BLaER1 treated with 17β-estradiol and CSF1 and Interleukin-3, amounts not matched to agents 10 nM and 100 nM (cell line): ENCODE results near the gene PLXDC2.

Source experiments
- H3K27ac ChIP-seq, 11 experiments: shearing (Covaris generic); formaldehyde crosslinking; 2 replicates each; pipeline ENCODE4 v1.8.1; 2022
- H3K27me3 ChIP-seq, 11 experiments: shearing (Covaris generic); formaldehyde crosslinking; 2 replicates each; pipeline ENCODE4 v1.8.1; 2022
- H3K36me3 ChIP-seq, 11 experiments: shearing (Covaris generic); formaldehyde crosslinking; 2 replicates each; pipeline ENCODE4 v1.8.1; 2022
- H3K4me1 ChIP-seq, 10 experiments: shearing (Covaris generic); formaldehyde crosslinking; 2 replicates each; pipeline ENCODE4 v1.8.1; 2022
- H3K4me2 ChIP-seq, 11 experiments: shearing (Covaris generic); formaldehyde crosslinking; 2 replicates each; pipeline ENCODE4 v1.8.1; 2022
- H3K4me3 ChIP-seq, 10 experiments: shearing (Covaris generic); formaldehyde crosslinking; 2 replicates each; pipeline ENCODE4 v1.8.1; 2022
- H3K9ac ChIP-seq, 11 experiments: shearing (Covaris generic); formaldehyde crosslinking; 2 replicates each; pipeline ENCODE4 v1.8.1; 2022
- H3K9me3 ChIP-seq, 11 experiments: shearing (Covaris generic); formaldehyde crosslinking; replicated peaks in 1 of 11; 2 replicates each; pipeline ENCODE4 v1.8.1; 2022
- H4K20me1 ChIP-seq, 11 experiments: shearing (Covaris generic); formaldehyde crosslinking; 2 replicates each; pipeline ENCODE4 v1.8.1; 2022
- Cebpa-rat ChIP-seq, 11 experiments: shearing (Covaris generic); IDR thresholded peaks; 2 replicates each; pipeline ENCODE4 v1.8.1; 2022

The PLXDC2 gene

DNA sequence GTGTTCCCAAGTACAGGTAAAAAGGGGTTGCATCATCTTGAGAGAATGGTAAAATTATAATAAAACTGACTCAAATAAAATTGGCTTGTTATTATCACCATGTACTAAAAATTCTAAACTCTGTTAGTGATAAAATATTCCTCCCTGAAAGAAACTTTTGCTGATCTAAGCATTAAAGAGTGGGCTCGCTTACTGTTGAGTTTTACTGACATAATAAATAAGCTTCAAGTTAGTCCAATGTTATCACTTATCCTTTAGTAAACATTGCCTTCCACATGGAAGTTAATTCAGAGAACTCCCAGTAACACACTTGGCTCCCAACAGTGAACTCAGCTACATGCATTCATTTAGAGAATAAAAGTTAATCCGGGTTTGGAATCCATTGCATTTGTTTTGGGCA, 456.4 kb downstream of the PLXDC2 start:
- no peaks in the 10 kb centered on the region for H3K27me3 ChIP-seq
- no peaks in the 10 kb centered on the region for H3K9me3 ChIP-seq
- no peaks in the 10 kb centered on the region for H4K20me1 ChIP-seq
- no peak overlapping the region for H3K27ac ChIP-seq
- H3K36me3 ChIP-seq = peaks cover 0 to 13% (median 0%) of the 10 kb centered on the region in 11 experiments; a peak in 4 of 22 replicates
- TF ChIP-seq Cebpa-rat (IDR thresholded peaks at IDR 0.05) = no peak
- no peak overlapping the region for H3K4me3 ChIP-seq
- no peak overlapping the region for H3K9ac ChIP-seq
- no peaks in the 10 kb centered on the region for H3K4me1 ChIP-seq
- no peak overlapping the region for H3K4me2 ChIP-seq

GRCh38 chr10:20274571-20274970, 458.3 kb downstream of the PLXDC2 start:
- Histone ChIP-seq H3K36me3 (peaks cover 0 to 23% (median 1%) of the 10 kb centered on the region in 11 experiments; a peak in 11 of 22 replicates), H3K4me2 (no peak overlapping the region), H3K4me1 (no peaks in the 10 kb centered on the region), H3K27ac (no peak overlapping the region), H3K4me3 (no peak overlapping the region), H3K9me3 (no peaks in the 10 kb centered on the region), H4K20me1 (no peaks in the 10 kb centered on the region), H3K9ac (no peak overlapping the region), H3K27me3 (no peaks in the 10 kb centered on the region)
- no peak for TF ChIP-seq Cebpa-rat (IDR thresholded peaks at IDR 0.05)

- no peaks in the 10 kb centered on the region for H3K9me3 ChIP-seq
- peaks cover 0 to 39% (median 19%) of the 10 kb centered on the region in 11 experiments; a peak in 14 of 22 replicates for H3K36me3 ChIP-seq
- no peaks in the 10 kb centered on the region for H3K27me3 ChIP-seq
- no peak overlapping the region for H3K27ac ChIP-seq
- H3K9ac ChIP-seq = no peak overlapping the region
- H3K4me3 ChIP-seq = no peak overlapping the region
- H4K20me1 ChIP-seq = no peaks in the 10 kb centered on the region
- no peaks in the 10 kb centered on the region for H3K4me1 ChIP-seq
- no peak for TF ChIP-seq Cebpa-rat (IDR thresholded peaks at IDR 0.05)
- H3K4me2 ChIP-seq = no peak overlapping the region
These were observed 460.1 kb downstream of the PLXDC2 start for GRCh38 chr10:20276127-20276979.

GRCh38 chr10:20277820-20278219, 461.6 kb downstream of the PLXDC2 start:
- Histone ChIP-seq H3K36me3 (peaks cover 0 to 49% (median 21%) of the 10 kb centered on the region in 11 experiments; a peak in 14 of 22 replicates), H3K27ac (no peak overlapping the region), H3K9me3 (no peaks in the 10 kb centered on the region), H4K20me1 (no peaks in the 10 kb centered on the region), H3K27me3 (no peaks in the 10 kb centered on the region), H3K4me1 (no peaks in the 10 kb centered on the region), H3K9ac (no peak overlapping the region), H3K4me2 (no peak overlapping the region), H3K4me3 (no peak overlapping the region)
- TF ChIP-seq Cebpa-rat (IDR thresholded peaks at IDR 0.05) = no peak

DNA sequence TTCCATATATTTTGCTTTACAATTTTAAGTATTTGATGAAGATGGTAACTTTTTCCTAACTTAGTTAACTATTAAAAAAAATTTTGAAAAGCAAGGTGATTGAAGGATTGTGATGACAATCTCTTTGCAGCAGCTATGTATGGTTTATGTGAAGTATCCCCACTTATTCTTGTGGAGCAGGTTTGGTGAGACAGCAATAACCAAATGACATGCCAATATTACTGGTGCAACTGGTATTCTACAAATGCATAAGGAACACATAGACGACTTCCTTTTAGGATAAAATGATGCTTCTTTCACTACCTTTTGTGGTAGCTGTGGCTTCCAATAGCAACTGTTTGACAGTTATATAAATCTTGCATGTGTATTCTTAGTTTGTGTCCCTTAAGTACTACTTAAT, 465.3 kb downstream of the PLXDC2 start:
- H3K4me1 ChIP-seq = no peaks in the 10 kb centered on the region
- no peaks in the 10 kb centered on the region for H3K27me3 ChIP-seq
- H3K4me2 ChIP-seq = no peak overlapping the region
- no peak overlapping the region for H3K9ac ChIP-seq
- no peaks in the 10 kb centered on the region for H4K20me1 ChIP-seq
- H3K36me3 ChIP-seq = peaks cover 0 to 48% (median 21%) of the 10 kb centered on the region in 11 experiments; a peak in 14 of 22 replicates
- H3K9me3 ChIP-seq = no peaks in the 10 kb centered on the region
- TF ChIP-seq Cebpa-rat (IDR thresholded peaks at IDR 0.05) = no peak
- no peak overlapping the region for H3K4me3 ChIP-seq
- no peak overlapping the region for H3K27ac ChIP-seq

GRCh38 chr10:20287586-20287985, 471.4 kb downstream of the PLXDC2 start:
- no peaks in the 10 kb centered on the region; a peak in 2 of 22 replicates for H3K9me3 ChIP-seq
- no peak overlapping the region for H3K9ac ChIP-seq
- H3K4me1 ChIP-seq = no peaks in the 10 kb centered on the region
- TF ChIP-seq Cebpa-rat (IDR thresholded peaks at IDR 0.05) = no peak
- H3K27me3 ChIP-seq = no peaks in the 10 kb centered on the region
- peaks cover 0 to 15% (median 0%) of the 10 kb centered on the region in 11 experiments; a peak in 1 of 22 replicates for H3K36me3 ChIP-seq
- H3K4me2 ChIP-seq = no peak overlapping the region
- H3K4me3 ChIP-seq = no peak overlapping the region
- H3K27ac ChIP-seq = no peak overlapping the region
- no peaks in the 10 kb centered on the region for H4K20me1 ChIP-seq

GRCh38 chr10:20288060-20288459, 471.8 kb downstream of the PLXDC2 start:
- Histone ChIP-seq H3K9ac (no peak overlapping the region), H4K20me1 (no peaks in the 10 kb centered on the region), H3K36me3 (peaks cover 0 to 10% (median 0%) of the 10 kb centered on the region in 11 experiments; a peak in 1 of 22 replicates), H3K4me1 (no peaks in the 10 kb centered on the region), H3K27me3 (no peaks in the 10 kb centered on the region), H3K4me3 (no peak overlapping the region), H3K9me3 (no peaks in the 10 kb centered on the region; a peak in 2 of 22 replicates), H3K27ac (no peak overlapping the region), H3K4me2 (no peak overlapping the region)
- TF ChIP-seq Cebpa-rat (IDR thresholded peaks at IDR 0.05) = no peak

DNA sequence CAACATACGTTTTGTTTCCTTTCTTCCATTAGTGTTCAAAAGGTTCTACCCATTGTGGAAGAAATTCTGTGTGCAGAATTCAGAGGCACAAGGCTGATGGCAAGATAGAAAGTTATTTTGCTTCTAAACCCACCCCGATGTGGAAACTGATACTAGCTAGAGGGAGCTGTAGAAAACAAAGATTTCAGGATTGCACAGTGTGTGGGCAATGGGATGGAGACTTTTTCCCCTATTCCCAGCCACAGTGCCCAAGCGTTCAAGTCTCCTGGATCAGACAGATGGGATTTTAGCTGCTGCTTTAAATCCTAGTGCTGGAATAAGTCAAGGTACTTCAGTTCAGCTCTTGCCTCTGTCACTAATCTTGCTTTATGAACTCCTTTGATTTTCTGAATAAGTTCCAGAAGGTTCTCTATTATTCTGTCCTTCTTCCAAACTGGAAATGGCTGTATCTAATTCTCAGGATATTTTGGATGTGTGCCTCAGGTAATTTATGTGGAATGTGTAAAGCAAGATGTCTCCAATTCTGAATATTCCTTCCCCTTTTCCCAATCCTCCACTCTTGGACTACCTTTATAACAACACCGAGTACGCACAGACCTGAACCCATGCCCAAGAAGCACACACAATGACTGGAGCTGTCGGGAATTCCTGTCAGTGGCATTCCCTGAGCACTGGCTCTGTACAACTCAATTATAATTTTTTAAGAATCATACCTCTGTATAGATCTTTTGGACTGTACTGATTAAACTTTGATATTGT, 473.0 kb downstream of the PLXDC2 start:
- H3K36me3 ChIP-seq = no peaks in the 10 kb centered on the region
- no peaks in the 10 kb centered on the region for H3K4me1 ChIP-seq
- H4K20me1 ChIP-seq = no peaks in the 10 kb centered on the region
- no peak overlapping the region for H3K9ac ChIP-seq
- H3K27me3 ChIP-seq = no peaks in the 10 kb centered on the region
- TF ChIP-seq Cebpa-rat (IDR thresholded peaks at IDR 0.05) = no peak
- no peak overlapping the region for H3K4me2 ChIP-seq
- no peaks in the 10 kb centered on the region; a peak in 2 of 22 replicates for H3K9me3 ChIP-seq
- H3K4me3 ChIP-seq = no peak overlapping the region
- no peak overlapping the region for H3K27ac ChIP-seq

- Histone ChIP-seq H3K27me3 (no peaks in the 10 kb centered on the region), H3K27ac (no peak overlapping the region), H3K4me3 (no peak overlapping the region), H3K4me1 (no peaks in the 10 kb centered on the region), H3K9ac (no peak overlapping the region), H4K20me1 (no peaks in the 10 kb centered on the region), H3K9me3 (peaks cover 0 to 7% (median 5%) of the 10 kb centered on the region in 11 experiments; a peak in 8 of 22 replicates), H3K36me3 (no peaks in the 10 kb centered on the region), H3K4me2 (no peak overlapping the region)
- TF ChIP-seq Cebpa-rat (IDR thresholded peaks at IDR 0.05) = no peak
These were observed 482.2 kb downstream of the PLXDC2 start for GRCh38 chr10:20298417-20298816.
